Left ventricle myocardium inferior (tissue), 1 donor: ENCODE results near the gene INSYN1. TPM values are rescaled to one million over a fixed set of nuclear protein-coding genes. Genes with fewer than 3 reads are reported as not detected.
A peak's percentile ranks its signal among the peaks of the same experiment; 100 is the strongest.

Source experiments
- DNase-seq: peaks from one replicate; pipeline ENCODE4 v3.0.0-alpha.2; 2020
- H3K27ac ChIP-seq: fragments of 200-600 bp; replicated peaks from 2 replicates; pipeline ENCODE4 v1.8.0; 2021
- H3K27me3 ChIP-seq: fragments of 200-600 bp; 2 replicates; pipeline ENCODE4 v1.8.0; 2021; ENCODE audit warnings: low read depth
- H3K36me3 ChIP-seq: fragments of 200-600 bp; 2 replicates; pipeline ENCODE4 v1.8.0; 2021
- H3K4me1 ChIP-seq: fragments of 200-600 bp; 2 replicates; pipeline ENCODE4 v1.8.0; 2021
- H3K4me3 ChIP-seq: fragments of 200-600 bp; 2 replicates; pipeline ENCODE4 v1.8.0; 2021; ENCODE audit warnings: mild to moderate bottlenecking, moderate library complexity
- H3K9me3 ChIP-seq: fragments of 200-600 bp; replicated peaks from 2 replicates; pipeline ENCODE4 v1.8.0; 2021
- intact Hi-C: fragments of 100-400 bp; cut with micrococcal nuclease; formaldehyde crosslinking; loops from one replicate; pipeline ENCODE4 v1.11.0; 2022
- total RNA-seq: library from RNA; stranded (reverse); fragmentation: NEBNext Ultra II Directional; extraction: Animal tissue kit (Norgen Biotek cat#: 25700); gene quantifications from one replicate; pipeline ENCODE4 v1.2.1, GENCODE V29; 2021
- TF ChIP-seq, protein P1 (sequence below): fragments of 200-600 bp; IDR thresholded peaks from 2 replicates; pipeline ENCODE4 v1.8.0; 2021; ENCODE audit warnings: antibody characterized with exemption, mild to moderate bottlenecking, borderline replicate concordance
- donor health status: DM: no; HTN: yes; CAD: no; lungs with severe emphysema.

Gene INSYN1
- total RNA-seq, 1 donor from 2014 or later: 121 TPM

GRCh38 chr15:73700041-73700842 lies 52.9 kb downstream of the INSYN1 start:
- Histone ChIP-seq H3K4me1 (peaks cover 35% of the 10 kb centered on the region), H3K27me3 (no peaks in the 10 kb centered on the region), H3K9me3 (no peaks in the 10 kb centered on the region), H3K27ac (no peak overlapping the region), H3K36me3 (peaks cover 23% of the 10 kb centered on the region), H3K4me3 (no peak overlapping the region)
- intact Hi-C loops: no loop called here
- peak; percentile 69 for DNase-seq
- TF ChIP-seq, protein P1, sequence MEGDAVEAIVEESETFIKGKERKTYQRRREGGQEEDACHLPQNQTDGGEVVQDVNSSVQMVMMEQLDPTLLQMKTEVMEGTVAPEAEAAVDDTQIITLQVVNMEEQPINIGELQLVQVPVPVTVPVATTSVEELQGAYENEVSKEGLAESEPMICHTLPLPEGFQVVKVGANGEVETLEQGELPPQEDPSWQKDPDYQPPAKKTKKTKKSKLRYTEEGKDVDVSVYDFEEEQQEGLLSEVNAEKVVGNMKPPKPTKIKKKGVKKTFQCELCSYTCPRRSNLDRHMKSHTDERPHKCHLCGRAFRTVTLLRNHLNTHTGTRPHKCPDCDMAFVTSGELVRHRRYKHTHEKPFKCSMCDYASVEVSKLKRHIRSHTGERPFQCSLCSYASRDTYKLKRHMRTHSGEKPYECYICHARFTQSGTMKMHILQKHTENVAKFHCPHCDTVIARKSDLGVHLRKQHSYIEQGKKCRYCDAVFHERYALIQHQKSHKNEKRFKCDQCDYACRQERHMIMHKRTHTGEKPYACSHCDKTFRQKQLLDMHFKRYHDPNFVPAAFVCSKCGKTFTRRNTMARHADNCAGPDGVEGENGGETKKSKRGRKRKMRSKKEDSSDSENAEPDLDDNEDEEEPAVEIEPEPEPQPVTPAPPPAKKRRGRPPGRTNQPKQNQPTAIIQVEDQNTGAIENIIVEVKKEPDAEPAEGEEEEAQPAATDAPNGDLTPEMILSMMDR: peak; percentile 95

GRCh38 chr15:73699249-73700040 lies 53.7 kb downstream of the INSYN1 start:
- no peaks in the 10 kb centered on the region for H3K27me3 ChIP-seq
- H3K36me3 ChIP-seq: peaks cover 17% of the 10 kb centered on the region
- DNase-seq: no peak
- no peak overlapping the region for H3K27ac ChIP-seq
- H3K4me3 ChIP-seq: no peak overlapping the region
- peaks cover 38% of the 10 kb centered on the region for H3K4me1 ChIP-seq
- intact Hi-C loops: loop anchor here (10.0 kb wide), 1 partner anchor 125 kb away; no protein-coding TSS in a partner anchor
- TF ChIP-seq, protein P1: no peak
- H3K9me3 ChIP-seq: no peaks in the 10 kb centered on the region

GRCh38 chr15:73697033-73697467 lies 56.1 kb downstream of the INSYN1 start:
- no peaks in the 10 kb centered on the region for H3K9me3 ChIP-seq
- H3K4me1 ChIP-seq: peaks cover 54% of the 10 kb centered on the region
- H3K27me3 ChIP-seq: no peaks in the 10 kb centered on the region
- intact Hi-C loops: loop anchor here (10.0 kb wide), 1 partner anchor 122 kb away; no protein-coding TSS in a partner anchor
- no peaks in the 10 kb centered on the region for H3K36me3 ChIP-seq
- TF ChIP-seq, protein P1: no peak
- H3K4me3 ChIP-seq: no peak overlapping the region
- H3K27ac ChIP-seq: peak overlapping the region; percentile 43
- peak; percentile 86 for DNase-seq

- H3K27ac ChIP-seq: peak overlapping the region; percentile 43
- peaks cover 59% of the 10 kb centered on the region for H3K4me1 ChIP-seq
- intact Hi-C loops: loop anchor here (10.0 kb wide), 1 partner anchor 122 kb away; no protein-coding TSS in a partner anchor
Observed at GRCh38 chr15:73696641-73697001, 56.5 kb downstream of the INSYN1 start.

More at GRCh38 chr15:73696641-73697001, 56.5 kb downstream of the INSYN1 start:
- Histone ChIP-seq H3K27me3 (no peaks in the 10 kb centered on the region), H3K9me3 (no peaks in the 10 kb centered on the region), H3K36me3 (no peaks in the 10 kb centered on the region), H3K4me3 (no peak overlapping the region)
- DNase-seq: no peak
- TF ChIP-seq, protein P1: no peak
